K562 (cell line): Measurements from ENCODE around the gene PRKCSH. TPM values are rescaled to one million over a fixed set of nuclear protein-coding genes. Genes with fewer than 3 reads are reported as not detected.
A peak's percentile ranks its signal among the peaks of the same experiment; 100 is the strongest.

Experiments used
- CBX5 ChIP-seq: IDR thresholded peaks from 2 replicates; pipeline ENCODE4 v1.6.1; 2014; ENCODE audit warnings: low read depth, borderline replicate concordance
- CREM ChIP-seq: IDR thresholded peaks from 2 replicates; pipeline ENCODE4 v1.6.1; 2014; ENCODE audit warnings: antibody characterized with exemption, low read depth
- ELK1 ChIP-seq: sonication (generic); formaldehyde crosslinking; IDR thresholded peaks from 2 replicates; pipeline ENCODE4 v1.8.1; 2022; ENCODE audit warnings: missing genetic modification reagents
- EP400 ChIP-seq: fragments of 450-650 bp; IDR thresholded peaks from 2 replicates; pipeline ENCODE4 v1.6.1; 2017; ENCODE audit warnings: antibody characterized with exemption, mild to moderate bottlenecking, moderate library complexity
- HNRNPH1 ChIP-seq: fragments of 200-400 bp; formaldehyde crosslinking; optimal IDR thresholded peaks from 2 replicates; pipeline ENCODE3; 2017; ENCODE audit warnings: low read depth, mild to moderate bottlenecking, low read length, moderate library complexity
- MAZ ChIP-seq, 2 experiments: fragments of 450-650 bp in 1 of 2; sonication (generic) in 1 of 2; formaldehyde crosslinking; IDR thresholded peaks in 1 of 2; conservative IDR thresholded peaks in 1 of 2; 2 replicates each; pipeline versions ENCODE4 v1.4.0 to v1.5.0; 2020; ENCODE audit warnings: mild to moderate bottlenecking in 1 of 2, missing genetic modification reagents in 1 of 2
- MECOM ChIP-seq: fragments of 250-450 bp; sonication (Bioruptor Pico); IDR thresholded peaks from 2 replicates; pipeline ENCODE4 v1.8.0; 2022; ENCODE audit warnings: inconsistent platforms
- MTA1 ChIP-seq: fragments of 450-650 bp; IDR thresholded peaks from 2 replicates; pipeline ENCODE4 v1.6.1; 2017; ENCODE audit warnings: borderline replicate concordance
- NBN ChIP-seq: fragments of 450-650 bp; IDR thresholded peaks from 2 replicates; pipeline ENCODE4 v1.6.1; 2016; ENCODE audit warnings: low read depth, mild to moderate bottlenecking
- PML ChIP-seq: IDR thresholded peaks from 2 replicates; pipeline ENCODE4 v1.6.1; 2012; ENCODE audit warnings: low read length, inconsistent platforms
- POLR2A ChIP-seq: fragments of 450-650 bp; conservative IDR thresholded peaks from 2 replicates; pipeline ENCODE4 v1.6.1; 2016
- SREBF1 ChIP-seq: fragments of 150-350 bp; IDR thresholded peaks from 2 replicates; pipeline ENCODE4 v1.6.1; 2014; ENCODE audit warnings: antibody characterized with exemption, low read depth, low read length, borderline replicate concordance
- U2AF1 ChIP-seq: fragments of 200-400 bp; formaldehyde crosslinking; optimal IDR thresholded peaks from 2 replicates; pipeline ENCODE3; 2017; ENCODE audit warnings: mild to moderate bottlenecking, low read depth, low read length, moderate library complexity
- ZC3H11A ChIP-seq: IDR thresholded peaks from 2 replicates; pipeline ENCODE4 v1.6.1; 2012; ENCODE audit warnings: low read depth, low read length, improper control_type of control experiment
- ZNF134 ChIP-seq: fragments of 250-450 bp; sonication (Bioruptor Pico); conservative IDR thresholded peaks from 2 replicates; pipeline ENCODE4 v1.4.0; 2020
- ZNF253 ChIP-seq: fragments of 250-450 bp; sonication (Bioruptor Pico); conservative IDR thresholded peaks from 2 replicates; pipeline ENCODE4 v1.6.1; 2021; ENCODE audit warnings: mild to moderate bottlenecking
- ZNF318 ChIP-seq, 2 experiments: fragments of 450-650 bp; IDR thresholded peaks; 2 replicates each; pipeline ENCODE4 v1.6.1; 2016; ENCODE audit warnings: mild to moderate bottlenecking in 2 of 2, borderline replicate concordance in 1 of 2, low read depth in 1 of 2, moderate library complexity in 1 of 2
- ZNF780A ChIP-seq: fragments of 250-450 bp; sonication (Bioruptor Pico); IDR thresholded peaks from 2 replicates; pipeline ENCODE4 v1.5.0; 2021; ENCODE audit warnings: mild to moderate bottlenecking
- ZNF785 ChIP-seq: fragments of 250-450 bp; sonication (Bioruptor Pico); IDR thresholded peaks from 2 replicates; pipeline ENCODE4 v1.4.0; 2020; ENCODE audit warnings: mild to moderate bottlenecking
- polyA plus RNA-seq, 8 experiments: library from polyadenylated mRNA; depleted of rRNA in 4 of 8; stranded (reverse) in 5 of 8; unstranded in 3 of 8; fragments of >200 nt; fragmentation: Nextera tagmentation in 2 of 8; fragmentation: Illumina TruSeq in 1 of 8; extraction: Ambion mirVana in 2 of 8; extraction: Trizol in 1 of 8; gene quantifications; 2 replicates each; pipeline versions ENCODE4 v1.2.1 to v1.2.3, GENCODE V29; 2011 to 2014; ENCODE audit warnings: inconsistent platforms in 1 of 8, missing spikeins in 1 of 8
- total RNA-seq, 7 experiments: library from RNA; depleted of rRNA in 6 of 7; stranded (reverse); fragments of >200 nt in 6 of 7; fragmentation: Illumina TruSeq in 2 of 7; extraction: Trizol in 2 of 7; gene quantifications; 2 replicates each; pipeline versions ENCODE4 v1.2.1 to v1.2.3, GENCODE V29; 2011 to 2021; ENCODE audit warnings: low replicate concordance in 1 of 7

The PRKCSH gene
- total and polyA plus RNA-seq, 9 of the 15 experiments (the other 6 are each of a cell fraction or from before 2014, with no cell fraction given) = 2.3 to 297 (median 48.1) TPM

- TF ChIP-seq CREM (peak; percentile 72), ZNF780A (0 out of 2 replicates have a peak, but pooled peaks have one; percentile 18), NBN (no peak), MTA1 (no peak), PML (0 out of 2 replicates have a peak, but pooled peaks have one; percentile 15), HNRNPH1 (no peak), ZNF785 (no peak), CBX5 (no peak), ELK1 (CRISPR knock-in tag) (no peak), ZNF253 (no peak), ZC3H11A (no peak), MAZ (CRISPR knock-in tag; conservative IDR thresholded peaks at IDR 0.05 in 1 of 2, IDR thresholded peaks at IDR 0.05 in 1 of 2) (peak; percentile 95 to 96), POLR2A (peak; percentile 55), U2AF1 (peak; percentile 96), EP400 (peak; percentile 90), ZNF134 (no peak), SREBF1 (no peak), MECOM (CRISPR knock-in tag) (no peak), ZNF318 (IDR thresholded peaks at IDR 0.05; ENCODE audit: borderline replicate concordance in 1 of 2, low read depth in 1 of 2) (no peak)
Measured at GRCh38 chr19:11482384-11483050, 47.1 kb downstream of the PRKCSH start (continued).
